ENCODE measurements around the gene PLXNB2. TPM values are rescaled to one million over a fixed set of nuclear protein-coding genes. Genes with fewer than 3 reads are reported as not detected.

The PLXNB2 gene
- polyA plus RNA-seq, 1 of the 3 experiments (the other 2 are of a cell fraction), result 108 TPM

DNA sequence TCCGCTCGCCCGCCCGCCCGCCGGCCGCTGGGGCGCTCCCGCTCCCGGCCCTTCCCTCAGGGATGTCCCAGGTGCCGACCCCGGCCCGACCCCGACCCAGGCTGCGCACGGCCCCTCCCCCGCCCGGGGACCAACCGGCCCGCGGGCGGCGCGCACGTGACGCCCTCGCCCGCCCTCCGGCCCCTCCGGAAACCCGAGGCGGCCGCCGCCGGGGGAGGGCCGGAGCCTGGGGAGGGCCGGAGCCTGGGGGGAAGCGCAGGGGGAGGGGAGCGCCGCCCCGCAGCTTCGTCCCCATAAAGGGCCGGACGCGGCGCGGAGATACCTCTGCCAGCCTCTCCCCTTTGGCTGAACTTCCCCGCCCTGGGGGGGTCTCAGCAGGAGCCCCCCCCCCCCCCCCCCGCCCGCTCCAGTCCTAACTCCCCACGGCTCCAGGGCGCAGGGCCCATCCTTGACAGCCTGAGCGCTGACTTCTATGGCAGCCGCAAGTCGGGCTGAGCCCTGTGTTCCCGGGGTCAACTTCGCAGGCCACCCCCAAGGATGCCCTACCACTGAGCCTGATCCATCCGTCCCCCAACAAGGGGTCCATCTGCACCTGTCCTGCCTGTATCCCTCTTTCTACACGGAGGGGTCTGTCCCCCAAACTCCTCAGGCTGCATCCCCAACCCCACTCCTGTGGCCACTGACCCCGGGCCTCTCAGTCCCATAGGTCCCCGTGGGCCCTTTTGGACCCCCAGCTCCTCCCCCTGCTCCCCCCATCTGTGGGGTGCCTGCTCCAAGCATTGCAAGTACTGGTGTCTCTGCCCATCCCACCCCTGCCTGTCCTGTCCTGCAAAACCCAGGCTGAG is 45.6 kb downstream of the PLXNB2 start, which contains the start of gene MAPK12:
TSS of gene MAPK12 (minus strand) at position 69 of the 845 bp plus-strand sequence. CDS start 174 bp downstream, outside the sequence.
- TF ChIP-seq MXI1 (IDR thresholded peaks at IDR 0.05; ENCODE audit: low read depth, low read length), result 0 out of 2 replicates have a peak, but pooled peaks have one; percentile 33
- TF ChIP-seq ELF1 (IDR thresholded peaks at IDR 0.05), result no peak
- TF ChIP-seq, protein P1, sequence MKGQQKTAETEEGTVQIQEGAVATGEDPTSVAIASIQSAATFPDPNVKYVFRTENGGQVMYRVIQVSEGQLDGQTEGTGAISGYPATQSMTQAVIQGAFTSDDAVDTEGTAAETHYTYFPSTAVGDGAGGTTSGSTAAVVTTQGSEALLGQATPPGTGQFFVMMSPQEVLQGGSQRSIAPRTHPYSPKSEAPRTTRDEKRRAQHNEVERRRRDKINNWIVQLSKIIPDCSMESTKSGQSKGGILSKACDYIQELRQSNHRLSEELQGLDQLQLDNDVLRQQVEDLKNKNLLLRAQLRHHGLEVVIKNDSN (IDR thresholded peaks at IDR 0.05; ENCODE audit: borderline replicate concordance, low read depth), result peak; percentile 79
- TF ChIP-seq, protein P2, sequence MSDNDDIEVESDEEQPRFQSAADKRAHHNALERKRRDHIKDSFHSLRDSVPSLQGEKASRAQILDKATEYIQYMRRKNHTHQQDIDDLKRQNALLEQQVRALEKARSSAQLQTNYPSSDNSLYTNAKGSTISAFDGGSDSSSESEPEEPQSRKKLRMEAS (IDR thresholded peaks at IDR 0.05; ENCODE audit: low read depth), result 0 out of 2 replicates have a peak, but pooled peaks have one; percentile 8
- TF ChIP-seq, protein P3, sequence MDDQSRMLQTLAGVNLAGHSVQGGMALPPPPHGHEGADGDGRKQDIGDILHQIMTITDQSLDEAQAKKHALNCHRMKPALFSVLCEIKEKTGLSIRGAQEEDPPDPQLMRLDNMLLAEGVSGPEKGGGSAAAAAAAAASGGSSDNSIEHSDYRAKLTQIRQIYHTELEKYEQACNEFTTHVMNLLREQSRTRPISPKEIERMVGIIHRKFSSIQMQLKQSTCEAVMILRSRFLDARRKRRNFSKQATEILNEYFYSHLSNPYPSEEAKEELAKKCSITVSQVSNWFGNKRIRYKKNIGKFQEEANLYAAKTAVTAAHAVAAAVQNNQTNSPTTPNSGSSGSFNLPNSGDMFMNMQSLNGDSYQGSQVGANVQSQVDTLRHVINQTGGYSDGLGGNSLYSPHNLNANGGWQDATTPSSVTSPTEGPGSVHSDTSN (IDR thresholded peaks at IDR 0.05), result 0 out of 2 replicates have a peak, but pooled peaks have one; percentile 2
- WGBS (ENCODE audit: low lambda C conversion rate), result 67% methylated on average over 3 of the region's 61 CpGs
- Histone ChIP-seq H3K4me3 (ENCODE audit: low read depth in 2 of 2, low read length in 1 of 2) (peak within 1 kb of the TSS; percentile 67 to 72), H4K20me1 (ENCODE audit: insufficient read depth) (no peaks in the 10 kb centered on the region), H3K9me3 (no peaks in the 10 kb centered on the region), H3K27ac (ENCODE audit: low read depth in 2 of 2, low read length in 1 of 2) (peak within 1 kb of the TSS; percentile 26 to 81), H3K4me1 (ENCODE audit: control insufficient read depth in 1 of 2, insufficient read depth in 2 of 2, low read depth in 1 of 2, low read length in 1 of 2) (peaks cover 14 to 25% of the 10 kb centered on the region in 2 experiments; a peak in 2 of 4 replicates), H3K27me3 (ENCODE audit: insufficient read depth) (no peaks in the 10 kb centered on the region), H3K36me3 (replicated peaks in 1 of 2; ENCODE audit: control insufficient read depth in 1 of 2, insufficient read depth in 2 of 2, low read length in 1 of 2) (peaks cover 0 to 16% of the 10 kb centered on the region in 2 experiments), H3F3A (replicated peaks; ENCODE audit: insufficient read depth) (peaks cover 3% of the 10 kb centered on the region), H2AFZ (ENCODE audit: low read depth) (no peak within 1 kb of the TSS), H3K9ac (peak within 1 kb of the TSS; percentile 73), H3K9me2 (no peaks in the 10 kb centered on the region), H3K79me2 (ENCODE audit: insufficient read depth) (peaks cover 27% of the 10 kb centered on the region), H3K4me2 (peak within 1 kb of the TSS; percentile 91)
- CTCF ChIA-PET, result interaction anchor here (0.7 to 4.9 kb wide), 6 partner anchors 10 to 264 kb away, joined by 3 to 34 read pairs (median 26); partner anchors contain the start of genes DENND6B and HDAC10
- POLR2A ChIA-PET, result interaction anchor here (1.0 to 1.7 kb wide), 2 partner anchors 11 to 14 kb away, joined by 3 to 10 read pairs; partner anchors contain the start of gene HDAC10
- peak; percentile 88 for DNase-seq

DNA sequence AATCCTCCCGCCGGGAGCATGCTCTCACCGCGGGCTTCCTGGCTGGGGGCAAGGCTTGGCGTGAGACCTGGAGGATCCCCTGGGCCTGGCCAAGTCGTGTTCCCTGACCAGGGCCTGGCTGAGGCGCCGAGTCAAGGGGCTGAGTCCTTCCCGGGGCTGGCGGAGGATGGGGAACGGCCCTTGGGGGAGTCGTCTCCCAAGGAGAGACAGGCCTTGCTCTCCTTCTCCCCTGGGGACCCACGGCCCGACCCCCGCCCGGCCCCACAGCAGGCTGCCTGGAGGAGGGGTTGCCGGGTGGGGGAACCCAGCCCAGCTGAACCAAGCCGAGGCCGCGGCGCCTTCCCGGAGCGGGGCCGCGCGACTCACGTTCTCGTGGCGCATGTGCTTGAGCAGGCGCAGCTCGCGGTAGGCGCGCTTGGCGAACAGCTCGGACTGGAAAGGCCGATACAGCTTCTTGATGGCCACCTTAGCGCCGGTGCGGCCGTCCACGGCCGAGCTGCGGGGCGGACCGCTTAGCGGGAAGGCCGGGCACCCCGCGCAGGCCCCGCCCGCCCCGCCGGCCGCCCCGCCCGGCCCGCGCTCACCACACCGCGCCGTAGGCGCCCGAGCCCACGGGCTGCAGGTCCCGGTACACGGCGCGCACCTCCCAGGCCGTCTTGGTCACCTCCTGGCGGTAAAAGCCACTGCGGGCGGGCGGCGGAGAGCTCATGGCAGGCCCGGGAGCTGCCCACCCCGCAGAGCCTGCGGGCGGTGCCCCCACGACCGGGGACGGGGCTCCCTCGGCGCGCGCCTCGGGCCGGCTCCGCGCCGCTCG is 46.4 kb downstream of the PLXNB2 start:
- peak overlapping the region; percentile 26 to 81 for H3K27ac ChIP-seq (ENCODE audit: low read depth in 2 of 2, low read length in 1 of 2)
- H3K9ac ChIP-seq, result peak overlapping the region; percentile 73
- H2AFZ ChIP-seq (ENCODE audit: low read depth), result no peak overlapping the region
- H3K9me2 ChIP-seq, result no peaks in the 10 kb centered on the region
- H3K9me3 ChIP-seq, result no peaks in the 10 kb centered on the region
- H3K79me2 ChIP-seq (ENCODE audit: insufficient read depth), result peaks cover 27% of the 10 kb centered on the region
- TF ChIP-seq, protein P4, sequence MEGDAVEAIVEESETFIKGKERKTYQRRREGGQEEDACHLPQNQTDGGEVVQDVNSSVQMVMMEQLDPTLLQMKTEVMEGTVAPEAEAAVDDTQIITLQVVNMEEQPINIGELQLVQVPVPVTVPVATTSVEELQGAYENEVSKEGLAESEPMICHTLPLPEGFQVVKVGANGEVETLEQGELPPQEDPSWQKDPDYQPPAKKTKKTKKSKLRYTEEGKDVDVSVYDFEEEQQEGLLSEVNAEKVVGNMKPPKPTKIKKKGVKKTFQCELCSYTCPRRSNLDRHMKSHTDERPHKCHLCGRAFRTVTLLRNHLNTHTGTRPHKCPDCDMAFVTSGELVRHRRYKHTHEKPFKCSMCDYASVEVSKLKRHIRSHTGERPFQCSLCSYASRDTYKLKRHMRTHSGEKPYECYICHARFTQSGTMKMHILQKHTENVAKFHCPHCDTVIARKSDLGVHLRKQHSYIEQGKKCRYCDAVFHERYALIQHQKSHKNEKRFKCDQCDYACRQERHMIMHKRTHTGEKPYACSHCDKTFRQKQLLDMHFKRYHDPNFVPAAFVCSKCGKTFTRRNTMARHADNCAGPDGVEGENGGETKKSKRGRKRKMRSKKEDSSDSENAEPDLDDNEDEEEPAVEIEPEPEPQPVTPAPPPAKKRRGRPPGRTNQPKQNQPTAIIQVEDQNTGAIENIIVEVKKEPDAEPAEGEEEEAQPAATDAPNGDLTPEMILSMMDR (IDR thresholded peaks at IDR 0.05), result no peak
- TF ChIP-seq SIN3A (IDR thresholded peaks at IDR 0.05; ENCODE audit: borderline replicate concordance, low read depth, low read length), result peak; percentile 44; the same call in 1 of the 2 replicates
- TF ChIP-seq TCF12 (IDR thresholded peaks at IDR 0.05), result no peak
- TF ChIP-seq RCOR1 (IDR thresholded peaks at IDR 0.05; ENCODE audit: low read length), result no peak
- TF ChIP-seq, protein P2 (IDR thresholded peaks at IDR 0.05; ENCODE audit: low read depth), result peak; percentile 79
- TF ChIP-seq RFX5 (IDR thresholded peaks at IDR 0.05; ENCODE audit: low read length), result no peak
- peak; percentile 69 for TF ChIP-seq NRF1 (IDR thresholded peaks at IDR 0.05; ENCODE audit: low read depth, low read length)
- TF ChIP-seq, protein P5, sequence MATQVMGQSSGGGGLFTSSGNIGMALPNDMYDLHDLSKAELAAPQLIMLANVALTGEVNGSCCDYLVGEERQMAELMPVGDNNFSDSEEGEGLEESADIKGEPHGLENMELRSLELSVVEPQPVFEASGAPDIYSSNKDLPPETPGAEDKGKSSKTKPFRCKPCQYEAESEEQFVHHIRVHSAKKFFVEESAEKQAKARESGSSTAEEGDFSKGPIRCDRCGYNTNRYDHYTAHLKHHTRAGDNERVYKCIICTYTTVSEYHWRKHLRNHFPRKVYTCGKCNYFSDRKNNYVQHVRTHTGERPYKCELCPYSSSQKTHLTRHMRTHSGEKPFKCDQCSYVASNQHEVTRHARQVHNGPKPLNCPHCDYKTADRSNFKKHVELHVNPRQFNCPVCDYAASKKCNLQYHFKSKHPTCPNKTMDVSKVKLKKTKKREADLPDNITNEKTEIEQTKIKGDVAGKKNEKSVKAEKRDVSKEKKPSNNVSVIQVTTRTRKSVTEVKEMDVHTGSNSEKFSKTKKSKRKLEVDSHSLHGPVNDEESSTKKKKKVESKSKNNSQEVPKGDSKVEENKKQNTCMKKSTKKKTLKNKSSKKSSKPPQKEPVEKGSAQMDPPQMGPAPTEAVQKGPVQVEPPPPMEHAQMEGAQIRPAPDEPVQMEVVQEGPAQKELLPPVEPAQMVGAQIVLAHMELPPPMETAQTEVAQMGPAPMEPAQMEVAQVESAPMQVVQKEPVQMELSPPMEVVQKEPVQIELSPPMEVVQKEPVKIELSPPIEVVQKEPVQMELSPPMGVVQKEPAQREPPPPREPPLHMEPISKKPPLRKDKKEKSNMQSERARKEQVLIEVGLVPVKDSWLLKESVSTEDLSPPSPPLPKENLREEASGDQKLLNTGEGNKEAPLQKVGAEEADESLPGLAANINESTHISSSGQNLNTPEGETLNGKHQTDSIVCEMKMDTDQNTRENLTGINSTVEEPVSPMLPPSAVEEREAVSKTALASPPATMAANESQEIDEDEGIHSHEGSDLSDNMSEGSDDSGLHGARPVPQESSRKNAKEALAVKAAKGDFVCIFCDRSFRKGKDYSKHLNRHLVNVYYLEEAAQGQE (IDR thresholded peaks at IDR 0.05; ENCODE audit: low read depth, low read length), result no peak
- no peak for TF ChIP-seq RAD21 (IDR thresholded peaks at IDR 0.05; ENCODE audit: low read length)
- TF ChIP-seq MXI1 (IDR thresholded peaks at IDR 0.05; ENCODE audit: low read depth, low read length), result peak; percentile 50; the same call in 1 of the 2 replicates
- 5% methylated on average over 11 of the region's 92 CpGs for WGBS (ENCODE audit: low lambda C conversion rate)
- peak overlapping the region; percentile 67 to 72 for H3K4me3 ChIP-seq (ENCODE audit: low read depth in 2 of 2, low read length in 1 of 2)
- H4K20me1 ChIP-seq (ENCODE audit: insufficient read depth), result no peaks in the 10 kb centered on the region
- H3K27me3 ChIP-seq (ENCODE audit: insufficient read depth), result no peaks in the 10 kb centered on the region
- DNase-seq, result peak; percentile 84
- POLR2A ChIA-PET, result interaction anchor here (1.0 to 1.8 kb wide), 3 partner anchors 11 to 81 kb away, joined by 3 to 4 read pairs (median 3); no protein-coding TSS in a partner anchor
- peak overlapping the region; percentile 91 for H3K4me2 ChIP-seq
- CTCF ChIA-PET, result interaction anchor here (0.7 to 4.9 kb wide), 7 partner anchors 9 to 265 kb away, joined by 3 to 34 read pairs (median 22); partner anchors contain the start of genes DENND6B and HDAC10
- peaks cover 14 to 25% of the 10 kb centered on the region in 2 experiments; a peak in 2 of 4 replicates for H3K4me1 ChIP-seq (ENCODE audit: control insufficient read depth in 1 of 2, insufficient read depth in 2 of 2, low read depth in 1 of 2, low read length in 1 of 2)
- H3F3A ChIP-seq (replicated peaks; ENCODE audit: insufficient read depth), result no peaks in the 10 kb centered on the region
- peaks cover 0 to 16% of the 10 kb centered on the region in 2 experiments for H3K36me3 ChIP-seq (replicated peaks in 1 of 2; ENCODE audit: control insufficient read depth in 1 of 2, insufficient read depth in 2 of 2, low read length in 1 of 2)

Measured in SK-N-SH (cell line).